HG02763 (cell line): Measurements from ENCODE around the gene GCKR.

ENCODE experiments used
- ATAC-seq: cut with Tn5 transposase; IDR thresholded peaks from one replicate; pipeline ENCODE4 v1.9.1; 2021; ENCODE audit warnings: mild to moderate bottlenecking, moderate library complexity; ENCODE audit not compliant: unreplicated experiment

GCKR gene

DNA sequence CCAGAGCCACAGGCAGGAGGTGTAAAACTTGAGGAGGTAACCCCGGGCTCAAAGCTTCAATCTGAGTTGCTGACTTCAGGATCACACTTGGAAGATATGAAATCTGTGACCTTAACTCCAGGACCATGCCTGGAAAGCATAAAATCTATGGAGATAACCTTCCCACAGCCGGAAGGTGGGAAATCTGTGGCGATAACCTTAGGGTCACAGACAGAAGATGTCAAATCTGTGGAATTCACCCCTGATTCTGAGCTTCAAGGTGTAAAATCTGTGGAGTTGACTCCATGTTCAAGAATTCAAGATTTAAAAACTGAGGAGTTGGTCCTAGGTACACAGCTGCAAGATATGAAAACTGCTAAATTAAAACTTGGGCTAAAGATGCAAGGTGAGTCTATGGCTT, 74.6 kb downstream of the GCKR start:
- no peak for ATAC-seq

DNA sequence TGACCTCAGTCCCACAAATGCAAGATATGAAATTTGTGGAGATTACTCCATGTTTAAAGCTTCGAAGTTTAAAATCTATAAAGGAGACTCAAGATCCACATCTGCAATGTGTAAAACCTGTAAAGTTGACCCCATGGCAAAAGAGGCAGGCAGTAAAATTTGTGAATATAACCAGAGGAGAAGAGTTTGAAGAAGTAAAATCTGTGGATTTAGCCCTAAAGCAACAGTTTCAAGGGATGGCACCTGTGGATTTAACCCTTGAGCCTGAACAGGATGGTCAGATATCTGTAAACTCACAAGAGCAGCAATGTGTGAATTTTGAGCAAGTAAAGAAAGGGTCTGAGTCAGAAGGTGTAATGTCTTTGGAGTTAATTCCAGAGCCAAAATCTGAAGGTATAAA, 75.0 kb downstream of the GCKR start:
- ATAC-seq: no peak

DNA sequence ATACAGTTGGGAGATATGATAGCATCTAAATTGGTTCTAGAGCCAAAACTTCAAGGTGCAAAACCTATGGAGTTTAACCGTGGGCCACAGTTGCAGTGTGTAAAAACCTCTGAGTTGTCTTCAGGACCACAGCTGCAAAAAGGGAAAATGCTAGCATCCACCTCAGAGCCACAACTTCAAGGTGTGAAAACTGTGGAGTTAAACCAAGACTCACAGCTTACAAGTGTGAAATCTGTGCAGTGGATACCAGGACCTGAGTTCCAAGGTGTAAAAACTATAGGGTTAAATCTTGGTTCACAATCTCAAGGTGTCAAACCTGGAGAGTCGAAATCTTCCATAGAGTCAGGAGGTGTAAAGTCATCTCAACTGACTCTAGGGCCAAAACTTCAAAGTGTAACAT, 75.8 kb downstream of the GCKR start:
- no peak for ATAC-seq

DNA sequence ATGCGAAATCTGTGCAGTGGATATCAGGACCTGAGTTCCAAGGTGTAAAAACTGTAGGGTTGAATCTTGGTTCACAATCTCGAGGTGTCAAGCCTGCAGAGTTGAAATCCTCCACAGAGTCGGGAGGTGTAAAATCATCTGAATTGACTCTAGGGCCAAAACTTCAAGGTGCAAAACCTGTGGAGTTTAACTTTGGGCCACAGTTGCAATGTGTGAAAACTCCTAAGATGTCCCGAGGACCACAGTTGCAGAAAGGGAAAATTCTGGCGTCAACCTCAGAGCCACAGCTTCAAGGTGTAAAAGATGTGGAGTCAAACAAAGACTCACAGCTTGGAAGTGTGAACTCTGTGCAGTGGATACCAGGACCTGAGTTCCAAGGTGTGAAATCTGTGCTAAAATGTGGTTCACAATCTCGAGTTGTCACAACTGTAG, 76.4 kb downstream of the GCKR start:
- no peak for ATAC-seq
